Renal cortical epithelial cell (primary cell): ENCODE results near the gene KCNN3. TPM values are rescaled to one million over a fixed set of nuclear protein-coding genes. Genes with fewer than 3 reads are reported as not detected.

Source experiments
- DNase-seq: peaks from one replicate; pipeline ENCODE4 v3.0.0-alpha.2; 2011; ENCODE audit warnings: low read depth
- total RNA-seq: library from RNA; depleted of rRNA; stranded (reverse); fragments of >200 nt; gene quantifications from 2 replicates; pipeline ENCODE4 v1.2.3, GENCODE V29; 2014

The KCNN3 gene
- total RNA-seq, 1 donor from 2014 or later = under 0.01 TPM

GRCh38 chr1:154861607-154862094 is 8.4 kb downstream of the KCNN3 start:
- DNase-seq = no peak

GRCh38 chr1:154860156-154860870 is 9.8 kb downstream of the KCNN3 start:
- DNase-seq = no peak

DNA sequence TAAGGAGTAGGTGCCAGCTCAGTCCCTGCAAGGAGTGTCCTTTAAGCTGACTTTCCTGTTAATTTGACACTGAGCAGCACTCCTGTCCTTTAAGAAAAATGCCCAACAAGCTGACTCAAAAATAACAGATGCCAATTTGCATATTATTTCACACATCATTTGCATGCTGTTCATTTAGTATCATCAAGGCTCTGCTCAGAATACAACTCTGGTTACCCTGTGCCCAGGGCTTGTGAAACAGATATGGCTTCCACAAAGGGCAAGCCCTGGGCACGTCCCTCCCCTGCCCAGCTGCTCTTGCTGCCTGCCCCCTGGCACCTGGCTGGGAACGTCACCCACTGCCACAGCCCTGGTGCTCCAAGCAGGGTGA is 10.3 kb downstream of the KCNN3 start:
- DNase-seq = no peak

- DNase-seq = no peak
These were observed 10.8 kb downstream of the KCNN3 start for GRCh38 chr1:154859151-154859785.

GRCh38 chr1:154857441-154858215 is 12.5 kb downstream of the KCNN3 start:
- no peak for DNase-seq

GRCh38 chr1:154857022-154857421 is 13.1 kb downstream of the KCNN3 start:
- no peak for DNase-seq

DNA sequence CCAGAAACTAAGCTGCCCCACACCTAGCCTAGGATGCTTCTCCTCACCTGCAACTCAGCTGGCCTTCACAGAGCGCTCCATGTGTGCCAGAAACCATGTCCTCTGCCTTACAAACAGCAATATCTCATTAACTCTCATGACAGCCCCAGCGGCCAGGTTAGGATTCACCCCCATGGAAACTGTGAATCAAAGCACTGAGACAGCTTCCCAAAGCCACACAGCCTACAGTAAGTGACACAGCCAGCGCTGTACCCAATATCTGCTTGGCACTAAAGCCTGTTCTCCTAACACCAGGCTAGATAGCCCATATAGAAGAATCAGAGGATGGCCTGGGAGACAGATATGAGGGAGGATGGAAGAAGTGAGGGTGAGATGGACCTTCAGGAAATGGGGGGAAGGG is 13.5 kb downstream of the KCNN3 start:
- DNase-seq = no peak

GRCh38 chr1:154856049-154856448 is 14.0 kb downstream of the KCNN3 start:
- DNase-seq = no peak

DNA sequence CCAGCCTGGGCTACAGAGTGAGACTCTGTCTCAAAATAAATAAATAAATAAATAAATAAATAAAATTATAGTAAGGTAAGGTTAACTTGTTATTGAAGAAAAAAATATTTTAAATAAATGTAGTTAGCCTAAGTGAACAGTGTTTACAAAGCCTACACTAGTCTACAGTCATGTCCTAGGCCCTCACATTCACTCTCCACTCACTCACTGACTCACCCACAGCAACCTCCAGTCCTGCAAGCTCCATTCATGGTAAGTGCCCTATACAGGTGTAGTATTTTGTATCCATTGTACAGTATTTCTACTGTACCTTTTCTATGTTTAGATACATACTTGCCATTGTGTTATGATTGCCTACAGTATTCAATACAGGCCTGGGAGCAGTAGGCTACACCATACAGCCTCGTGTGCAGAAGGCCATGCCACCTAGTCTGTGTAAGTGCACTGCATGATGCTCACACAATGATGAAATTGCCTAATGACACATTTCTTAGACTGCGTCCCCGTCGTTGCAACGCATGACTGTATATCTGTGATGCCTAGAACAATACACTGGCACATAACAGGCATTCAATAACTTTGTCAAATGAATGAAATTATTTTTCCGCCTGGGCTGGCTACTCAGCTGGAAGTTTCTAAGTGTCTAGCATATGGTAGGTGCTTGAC is 14.8 kb downstream of the KCNN3 start:
- no peak for DNase-seq

DNA sequence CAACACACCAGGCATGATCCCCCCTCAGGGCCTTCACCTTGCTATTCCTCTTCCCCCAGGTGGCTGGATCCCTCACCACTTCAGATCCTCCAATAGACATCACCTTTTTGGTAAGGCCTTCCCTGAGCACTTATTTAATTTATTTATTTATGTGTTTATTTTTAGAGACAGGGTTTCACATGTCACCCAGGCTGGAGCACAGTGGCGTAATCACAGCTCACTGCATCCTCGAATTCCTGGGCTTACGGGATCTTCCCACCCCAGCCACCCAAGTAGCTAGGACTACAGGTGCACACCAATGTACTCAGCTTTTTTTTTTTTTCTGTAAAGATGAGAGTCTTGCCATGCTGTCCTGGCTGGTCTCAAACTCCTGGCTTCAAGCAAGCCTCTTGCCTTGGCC is 17.2 kb downstream of the KCNN3 start:
- no peak for DNase-seq

GRCh38 chr1:154851392-154852177 is 18.5 kb downstream of the KCNN3 start:
- DNase-seq = no peak

GRCh38 chr1:154849645-154850131 is 20.4 kb downstream of the KCNN3 start:
- no peak for DNase-seq

DNA sequence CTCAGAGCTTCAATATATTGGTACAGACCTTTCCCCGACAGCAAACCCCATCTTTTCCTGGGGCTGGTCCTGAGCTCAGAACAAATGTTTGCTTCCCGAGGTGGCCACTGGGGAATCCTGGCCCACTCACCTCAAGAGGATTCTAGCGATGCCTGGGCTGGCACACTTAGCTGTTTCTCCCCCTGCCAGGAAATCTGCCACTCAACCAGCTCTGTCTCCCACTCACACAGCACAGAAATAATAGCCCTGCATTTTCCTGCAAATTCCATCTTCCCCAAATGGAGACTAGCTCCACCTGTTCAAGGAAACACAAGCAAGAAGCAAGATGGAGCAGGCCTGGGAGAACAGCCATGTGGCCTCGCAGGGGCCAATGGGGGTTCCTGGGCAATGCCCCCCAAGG is 21.1 kb downstream of the KCNN3 start:
- no peak for DNase-seq

- DNase-seq = no peak
These were observed 22.2 kb downstream of the KCNN3 start for GRCh38 chr1:154847891-154848290.

GRCh38 chr1:154846565-154847442 is 23.3 kb downstream of the KCNN3 start:
- no peak for DNase-seq

DNA sequence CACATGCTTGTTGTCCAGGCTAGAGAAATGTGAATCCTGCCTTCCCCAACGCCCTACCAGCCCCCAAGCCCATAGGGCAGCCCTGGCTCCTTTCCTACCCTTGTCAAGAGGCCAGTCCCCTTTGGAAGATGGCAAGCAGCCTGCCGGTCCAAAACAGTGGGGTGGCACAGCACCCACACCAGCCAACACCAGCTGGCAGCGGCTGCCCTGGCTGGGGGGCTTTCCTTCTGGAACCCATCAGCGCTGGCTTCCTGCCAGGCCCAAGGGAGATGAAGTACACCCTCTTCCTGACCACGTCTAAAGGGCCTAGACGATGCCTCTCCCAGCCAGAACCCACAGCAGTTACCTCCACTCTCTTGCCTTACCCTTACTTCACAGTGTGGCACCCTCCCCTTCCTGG is 24.2 kb downstream of the KCNN3 start:
- DNase-seq = no peak

GRCh38 chr1:154845174-154845573 is 24.9 kb downstream of the KCNN3 start:
- DNase-seq = no peak

DNA sequence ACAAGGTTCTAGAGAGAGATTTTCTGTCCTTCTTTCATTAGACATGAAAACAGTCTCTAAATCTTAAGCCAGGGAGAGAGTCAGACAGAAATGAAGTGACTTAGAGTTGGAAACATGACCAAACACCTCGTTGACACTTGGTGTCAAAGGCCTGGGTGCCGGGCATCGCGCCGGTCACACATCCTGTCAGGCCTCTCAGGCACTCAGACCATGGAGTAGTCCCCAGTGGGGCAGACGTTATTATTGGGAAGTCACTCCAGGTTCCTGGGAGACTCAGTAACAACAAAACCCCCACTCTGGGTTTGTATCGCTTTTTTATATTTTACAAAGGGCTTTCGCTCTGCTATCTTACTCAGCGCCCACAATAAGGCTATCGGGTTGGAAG is 25.8 kb downstream of the KCNN3 start:
- DNase-seq = no peak

DNA sequence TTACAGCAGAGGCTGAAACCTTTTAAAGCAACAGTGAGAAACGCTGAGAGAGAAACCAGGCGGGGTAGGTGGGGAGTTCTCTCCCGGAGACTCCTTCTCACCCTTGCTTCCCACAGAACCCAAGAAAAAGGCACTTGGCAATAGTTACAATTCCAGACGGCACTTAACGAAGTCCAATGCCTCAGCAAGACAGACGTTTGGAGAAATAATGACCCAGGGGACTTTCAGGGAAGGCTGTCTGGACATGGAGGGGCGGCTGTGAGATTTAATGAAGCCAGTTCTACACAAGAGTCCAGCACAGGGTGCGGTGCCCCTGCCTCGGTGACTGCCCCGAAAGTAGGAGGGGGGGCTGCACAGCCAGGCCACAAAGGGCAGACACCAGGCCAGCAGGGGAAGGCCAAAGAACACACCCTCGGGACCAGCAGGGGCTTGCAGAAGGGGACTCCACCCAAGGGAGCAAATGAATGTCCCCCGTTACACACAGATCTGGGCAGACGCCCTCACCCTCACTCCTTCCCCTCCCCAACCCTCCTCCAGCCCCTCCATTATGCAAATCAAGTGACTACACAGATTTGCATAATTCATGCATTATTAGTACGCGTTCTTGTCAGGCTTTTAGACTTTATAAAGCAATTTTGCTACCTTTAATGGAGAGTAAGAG is 26.3 kb downstream of the KCNN3 start:
- no peak for DNase-seq

- DNase-seq = no peak
These were observed 27.4 kb downstream of the KCNN3 start for GRCh38 chr1:154842635-154843034.
